Omental fat pad (tissue), 4 donors: ENCODE measurements around the gene TMEM239. TPM values are rescaled to one million over a fixed set of nuclear protein-coding genes. Genes with fewer than 3 reads are reported as not detected.

Experiments used
- ATAC-seq: fragments of 150-250 bp; one replicate; pipeline ENCODE4 v1.9.1; 2016; ENCODE audit warnings: mild to moderate bottlenecking, moderate library complexity; ENCODE audit not compliant: low FRiP score
- DNase-seq: peaks from one replicate; pipeline ENCODE4 v3.0.0-alpha.2; 2019; ENCODE audit warnings: low spot score
- CTCF ChIP-seq, 3 donors: fragments of 450-650 bp; IDR thresholded peaks; one replicate each; pipeline ENCODE4 v1.5.1; 2016 to 2017; ENCODE audit warnings: antibody characterized with exemption in 3 of 3, mild to moderate bottlenecking in 3 of 3, moderate library complexity in 2 of 3
- total RNA-seq, 4 donors: library from RNA; depleted of rRNA; stranded (reverse); fragments of >200 nt; gene quantifications; one replicate each; pipeline ENCODE4 v1.1.0, GENCODE V29; 2016

TMEM239 gene
- total RNA-seq, 4 donors from 2014 or later, result not detected

- no peak for TF ChIP-seq CTCF (IDR thresholded peaks at IDR 0.05)
- ATAC-seq (no peak), DNase-seq (no peak)
These were observed 20.7 kb upstream of the TMEM239 start for GRCh38 chr20:2795451-2795850.

- DNase-seq (no peak), ATAC-seq (no peak)
- TF ChIP-seq CTCF (IDR thresholded peaks at IDR 0.05), result no peak
These were observed 20.0 kb upstream of the TMEM239 start for GRCh38 chr20:2796011-2796660.

GRCh38 chr20:2797136-2797983 is 18.8 kb upstream of the TMEM239 start:
- no peak for ATAC-seq
- DNase-seq, result no peak
- TF ChIP-seq CTCF (IDR thresholded peaks at IDR 0.05), result no peak

- TF ChIP-seq CTCF (IDR thresholded peaks at IDR 0.05), result no peak
- ATAC-seq, result no peak
- no peak for DNase-seq
These were observed 17.9 kb upstream of the TMEM239 start for GRCh38 chr20:2798095-2798805.

GRCh38 chr20:2798814-2799213 is 17.4 kb upstream of the TMEM239 start:
- TF ChIP-seq CTCF (IDR thresholded peaks at IDR 0.05), result no peak
- DNase-seq, result no peak
- ATAC-seq, result no peak

- ATAC-seq (no peak), DNase-seq (no peak)
- TF ChIP-seq CTCF (IDR thresholded peaks at IDR 0.05), result no peak
These were observed 16.9 kb upstream of the TMEM239 start for GRCh38 chr20:2799271-2799670.
